Epithelial cell of umbilical artery (primary cell): Measurements from ENCODE around the gene WDR20. TPM values are rescaled to one million over a fixed set of nuclear protein-coding genes. Genes with fewer than 3 reads are reported as not detected.

Experiments
- total RNA-seq: library from RNA; depleted of rRNA; stranded (reverse); fragments of >200 nt; gene quantifications from 2 replicates; pipeline ENCODE4 v1.2.3, GENCODE V29; 2014

Gene WDR20, protein sequence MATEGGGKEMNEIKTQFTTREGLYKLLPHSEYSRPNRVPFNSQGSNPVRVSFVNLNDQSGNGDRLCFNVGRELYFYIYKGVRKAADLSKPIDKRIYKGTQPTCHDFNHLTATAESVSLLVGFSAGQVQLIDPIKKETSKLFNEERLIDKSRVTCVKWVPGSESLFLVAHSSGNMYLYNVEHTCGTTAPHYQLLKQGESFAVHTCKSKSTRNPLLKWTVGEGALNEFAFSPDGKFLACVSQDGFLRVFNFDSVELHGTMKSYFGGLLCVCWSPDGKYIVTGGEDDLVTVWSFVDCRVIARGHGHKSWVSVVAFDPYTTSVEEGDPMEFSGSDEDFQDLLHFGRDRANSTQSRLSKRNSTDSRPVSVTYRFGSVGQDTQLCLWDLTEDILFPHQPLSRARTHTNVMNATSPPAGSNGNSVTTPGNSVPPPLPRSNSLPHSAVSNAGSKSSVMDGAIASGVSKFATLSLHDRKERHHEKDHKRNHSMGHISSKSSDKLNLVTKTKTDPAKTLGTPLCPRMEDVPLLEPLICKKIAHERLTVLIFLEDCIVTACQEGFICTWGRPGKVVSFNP
- total RNA-seq = 13.3 and 17.2 TPM in 2 replicates

GRCh38 chr14:102139286-102140026, at the start of gene WDR20:
WDR20 (plus strand) TSS chr14:102139897; CDS start chr14:102139924, 27 bp downstream.

Other genes starting within 250 kb of the WDR20 start
- gene DYNC1H1, start 175.3 kb upstream of the WDR20 start, total RNA-seq = 359 and 396 TPM in 2 replicates
- gene HSP90AA1, start 52.9 kb upstream of the WDR20 start, total RNA-seq = 526 and 548 TPM in 2 replicates
- gene MOK, start 165.3 kb downstream of the WDR20 start, total RNA-seq = 1.5 and 3.2 TPM in 2 replicates
- gene ZNF839, start 179.8 kb downstream of the WDR20 start, total RNA-seq = 6.8 and 11.4 TPM in 2 replicates
- 56.5 and 59.9 TPM in 2 replicates for gene CINP, start 223.0 kb downstream of the WDR20 start, total RNA-seq
- 9.7 and 11.9 TPM in 2 replicates for gene TECPR2, start 223.0 kb downstream of the WDR20 start, total RNA-seq